Hepatocyte (in vitro differentiated cells): ENCODE data around the gene LAMA1. TPM values are rescaled to one million over a fixed set of nuclear protein-coding genes. Genes with fewer than 3 reads are reported as not detected.

ENCODE experiments used
- DNase-seq: peaks from one replicate; pipeline ENCODE4 v3.0.0-alpha.2; 2016; ENCODE audit warnings: low spot score
- H2AFZ ChIP-seq: fragments of 200-600 bp; sonication (generic); 2 replicates; pipeline ENCODE4 v1.6.0; 2016; ENCODE audit warnings: antibody characterized with exemption, mild to moderate bottlenecking
- H3K27ac ChIP-seq: fragments of 200-600 bp; sonication (generic); 2 replicates; pipeline ENCODE4 v1.5.1; 2016; ENCODE audit warnings: mild to moderate bottlenecking
- H3K27me3 ChIP-seq: fragments of 200-600 bp; sonication (generic); 2 replicates; pipeline ENCODE4 v1.6.1; 2016
- H3K36me3 ChIP-seq: fragments of 200-600 bp; sonication (generic); replicated peaks from 2 replicates; pipeline ENCODE4 v1.5.1; 2016; ENCODE audit warnings: low read depth; ENCODE audit not compliant: insufficient read depth
- H3K4me1 ChIP-seq: fragments of 200-600 bp; sonication (generic); 2 replicates; pipeline ENCODE4 v1.5.1; 2016; ENCODE audit warnings: mild to moderate bottlenecking, moderate library complexity; ENCODE audit not compliant: insufficient read depth
- H3K4me2 ChIP-seq: fragments of 200-600 bp; sonication (generic); 2 replicates; pipeline ENCODE4 v1.6.0; 2016
- H3K4me3 ChIP-seq: fragments of 200-600 bp; sonication (generic); 2 replicates; pipeline ENCODE4 v1.5.1; 2016; ENCODE audit warnings: mild to moderate bottlenecking
- H3K79me2 ChIP-seq: fragments of 200-600 bp; sonication (generic); 2 replicates; pipeline ENCODE4 v1.6.0; 2017; ENCODE audit warnings: mild to moderate bottlenecking
- H3K9me2 ChIP-seq: fragments of 200-600 bp; sonication (generic); replicated peaks from 2 replicates; pipeline ENCODE4 v1.6.0; 2017; ENCODE audit warnings: mild to moderate bottlenecking; ENCODE audit not compliant: insufficient read depth
- H3K9me3 ChIP-seq: fragments of 200-600 bp; sonication (generic); 2 replicates; pipeline ENCODE4 v1.5.1; 2016; ENCODE audit warnings: low read depth, mild to moderate bottlenecking
- H4K20me1 ChIP-seq: fragments of 200-600 bp; sonication (generic); 2 replicates; pipeline ENCODE4 v1.6.0; 2016; ENCODE audit warnings: mild to moderate bottlenecking; ENCODE audit not compliant: insufficient read depth, poor library complexity, severe bottlenecking
- EZH2 ChIP-seq: fragments of 200-600 bp; sonication (generic); IDR thresholded peaks from 2 replicates; pipeline ENCODE4 v1.6.1; 2016; ENCODE audit warnings: antibody characterized with exemption, mild to moderate bottlenecking, borderline replicate concordance
- EZH2phosphoT487 ChIP-seq: fragments of 200-600 bp; sonication (generic); IDR thresholded peaks from one replicate; pipeline ENCODE4 v1.6.1; 2018; ENCODE audit warnings: antibody characterized with exemption, mild to moderate bottlenecking, low read depth, moderate library complexity; ENCODE audit not compliant: unreplicated experiment, severe bottlenecking
- WGBS: methylation state at CpG from one replicate; pipeline ENCODE4 v1.1.6; 2016; ENCODE audit warnings: low lambda C conversion rate; ENCODE audit errors: missing lambda C conversion rate; 5-methylcytosine and 5-hydroxymethylcytosine counted together
- polyA plus RNA-seq: library from polyadenylated mRNA; unstranded; fragments of >200 nt; fragmentation: Nextera tagmentation; extraction: Ambion mirVana; gene quantifications from 2 replicates; pipeline ENCODE4 v1.2.1, GENCODE V29; 2016
- total RNA-seq: library from RNA; depleted of rRNA; stranded (reverse); fragments of >200 nt; gene quantifications from 2 replicates; pipeline ENCODE4 v1.2.3, GENCODE V29; 2014
- TF ChIP-seq, protein P1 (sequence below): fragments of 200-600 bp; sonication (generic); IDR thresholded peaks from 2 replicates; pipeline ENCODE4 v1.5.1; 2016; ENCODE audit warnings: antibody characterized with exemption, mild to moderate bottlenecking; ENCODE audit not compliant: poor library complexity

LAMA1 gene
- total and polyA plus RNA-seq, 2 experiments from 2014 or later: 27.7 to 52.7 TPM

DNA sequence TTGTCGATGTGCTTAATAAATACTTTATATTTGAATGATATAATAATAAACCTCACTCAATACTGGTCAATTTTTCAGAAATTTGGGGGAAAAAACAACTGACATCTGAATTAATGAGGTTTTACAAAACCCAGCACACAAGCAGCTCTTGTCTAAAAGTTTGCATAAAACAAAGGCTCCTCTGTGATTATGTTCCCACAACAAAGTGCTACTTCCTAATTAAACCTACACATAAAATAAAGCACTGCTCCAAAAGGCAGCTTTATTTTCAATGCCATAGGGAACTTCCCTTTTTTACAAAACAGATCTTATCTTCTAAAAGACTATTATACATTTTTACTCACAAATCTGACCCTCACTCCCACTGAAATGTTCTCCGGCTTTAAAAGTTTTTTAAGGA is 47.1 kb downstream of the LAMA1 start:
- H3K27me3 ChIP-seq: no peaks in the 10 kb centered on the region
- no peak overlapping the region for H3K27ac ChIP-seq
- H3K4me1 ChIP-seq: peaks cover 23% of the 10 kb centered on the region
- no peaks in the 10 kb centered on the region for H3K36me3 ChIP-seq
- H2AFZ ChIP-seq: no peak overlapping the region
- H4K20me1 ChIP-seq: no peaks in the 10 kb centered on the region
- no peak overlapping the region for H3K4me2 ChIP-seq
- H3K4me3 ChIP-seq: no peak overlapping the region
- WGBS: 87% methylated on average over 2 of the region's 2 CpGs
- no peaks in the 10 kb centered on the region for H3K79me2 ChIP-seq
- no peak for DNase-seq
- no peaks in the 10 kb centered on the region for H3K9me2 ChIP-seq
- TF ChIP-seq EZH2phosphoT487 (no peak), EZH2 (no peak)
- TF ChIP-seq, protein P1, sequence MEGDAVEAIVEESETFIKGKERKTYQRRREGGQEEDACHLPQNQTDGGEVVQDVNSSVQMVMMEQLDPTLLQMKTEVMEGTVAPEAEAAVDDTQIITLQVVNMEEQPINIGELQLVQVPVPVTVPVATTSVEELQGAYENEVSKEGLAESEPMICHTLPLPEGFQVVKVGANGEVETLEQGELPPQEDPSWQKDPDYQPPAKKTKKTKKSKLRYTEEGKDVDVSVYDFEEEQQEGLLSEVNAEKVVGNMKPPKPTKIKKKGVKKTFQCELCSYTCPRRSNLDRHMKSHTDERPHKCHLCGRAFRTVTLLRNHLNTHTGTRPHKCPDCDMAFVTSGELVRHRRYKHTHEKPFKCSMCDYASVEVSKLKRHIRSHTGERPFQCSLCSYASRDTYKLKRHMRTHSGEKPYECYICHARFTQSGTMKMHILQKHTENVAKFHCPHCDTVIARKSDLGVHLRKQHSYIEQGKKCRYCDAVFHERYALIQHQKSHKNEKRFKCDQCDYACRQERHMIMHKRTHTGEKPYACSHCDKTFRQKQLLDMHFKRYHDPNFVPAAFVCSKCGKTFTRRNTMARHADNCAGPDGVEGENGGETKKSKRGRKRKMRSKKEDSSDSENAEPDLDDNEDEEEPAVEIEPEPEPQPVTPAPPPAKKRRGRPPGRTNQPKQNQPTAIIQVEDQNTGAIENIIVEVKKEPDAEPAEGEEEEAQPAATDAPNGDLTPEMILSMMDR: no peak
- no peaks in the 10 kb centered on the region for H3K9me3 ChIP-seq

DNA sequence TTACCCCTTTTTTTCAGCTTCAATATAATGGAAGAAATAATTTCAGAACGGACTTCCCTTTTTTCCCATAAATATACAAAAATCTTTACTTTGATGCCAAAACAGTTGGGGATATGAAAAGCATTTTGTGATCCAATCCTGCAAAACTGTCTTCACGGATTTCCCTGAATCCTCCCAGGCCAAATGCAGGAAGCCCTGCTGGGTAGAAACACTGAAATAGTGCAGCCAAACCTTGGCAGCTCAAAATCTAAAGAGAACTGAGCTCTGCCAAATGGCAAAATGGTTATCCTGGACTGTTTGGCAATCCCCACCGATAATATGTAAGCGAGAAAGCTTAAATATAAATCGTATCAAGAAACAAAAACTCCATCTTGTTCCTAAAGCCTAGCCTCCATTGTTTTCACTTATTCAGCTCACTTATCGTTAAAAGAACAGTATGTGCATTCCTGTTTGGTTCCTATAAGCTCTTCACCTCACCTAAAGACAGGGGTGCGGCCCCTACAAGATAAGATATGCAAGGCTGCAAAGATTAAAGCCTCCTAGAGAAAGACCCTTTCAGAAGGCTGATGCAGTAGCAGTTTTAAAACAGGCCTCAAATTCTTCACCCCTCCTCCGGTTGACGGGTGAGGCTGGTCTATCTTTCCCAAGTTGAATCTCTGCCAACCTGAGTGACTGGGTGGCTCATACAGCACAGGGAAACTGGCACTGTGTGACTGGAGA is 48.6 kb downstream of the LAMA1 start:
- no peak for DNase-seq
- Histone ChIP-seq H3K27ac (peak overlapping the region; percentile 53), H3K9me3 (no peaks in the 10 kb centered on the region), H3K4me1 (peaks cover 29% of the 10 kb centered on the region), H3K27me3 (no peaks in the 10 kb centered on the region), H2AFZ (peak overlapping the region; percentile 14), H3K36me3 (no peaks in the 10 kb centered on the region), H3K9me2 (no peaks in the 10 kb centered on the region), H4K20me1 (no peaks in the 10 kb centered on the region), H3K4me2 (no peak overlapping the region), H3K4me3 (no peak overlapping the region), H3K79me2 (no peaks in the 10 kb centered on the region)
- WGBS: 48% methylated on average over 9 of the region's 9 CpGs
- TF ChIP-seq EZH2phosphoT487 (no peak), EZH2 (no peak)
- TF ChIP-seq, protein P1: no peak

DNA sequence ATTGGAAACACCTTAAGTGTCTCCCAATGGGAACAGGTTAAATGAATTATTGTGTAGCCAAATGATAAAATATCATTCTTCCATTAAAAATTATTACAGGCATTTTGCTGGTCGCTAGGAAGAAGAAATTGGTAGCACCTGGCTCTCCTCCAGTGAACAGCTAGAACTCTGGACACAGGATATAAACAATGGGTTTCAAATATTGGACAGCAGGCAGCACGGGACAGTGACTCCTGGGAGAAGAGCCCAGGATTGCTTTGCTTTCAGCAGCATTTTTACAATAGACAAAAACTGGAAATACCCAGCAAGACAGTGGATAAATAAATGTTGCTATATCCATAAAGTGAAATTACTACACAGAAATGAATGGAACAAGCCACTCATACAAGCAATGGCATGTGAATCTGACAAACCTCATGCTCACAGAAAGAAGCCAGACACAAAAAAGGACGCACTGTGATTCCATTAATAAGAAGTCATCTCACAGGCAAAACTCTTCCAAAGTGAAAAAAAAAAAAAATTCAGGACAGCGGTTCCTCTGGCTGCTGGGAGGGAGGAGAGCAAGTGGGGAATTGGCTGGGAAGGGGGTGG is 50.5 kb downstream of the LAMA1 start:
- H3K9me3 ChIP-seq: no peaks in the 10 kb centered on the region
- TF ChIP-seq EZH2: no peak
- TF ChIP-seq, protein P1: no peak
- TF ChIP-seq EZH2phosphoT487: no peak
- H3K4me2 ChIP-seq: no peak overlapping the region
- no peaks in the 10 kb centered on the region for H4K20me1 ChIP-seq
- peaks cover 40% of the 10 kb centered on the region for H3K4me1 ChIP-seq
- H3K36me3 ChIP-seq: no peaks in the 10 kb centered on the region
- no peaks in the 10 kb centered on the region for H3K27me3 ChIP-seq
- H3K79me2 ChIP-seq: no peaks in the 10 kb centered on the region
- DNase-seq: no peak
- no peak overlapping the region for H3K27ac ChIP-seq
- no peaks in the 10 kb centered on the region for H3K9me2 ChIP-seq
- H3K4me3 ChIP-seq: no peak overlapping the region
- no peak overlapping the region for H2AFZ ChIP-seq
- WGBS: 59% methylated on average over 4 of the region's 4 CpGs
